ENCODE measurements around the gene KHK.
A peak's percentile ranks its signal among the peaks of the same experiment; 100 is the strongest.

The KHK gene

GRCh38 chr2:27076323-27076722 is 10.2 kb upstream of the KHK start:
- DNase-seq (ENCODE audit: low read depth, low spot score): no peak
- TF ChIP-seq EZH2 (IDR thresholded peaks at IDR 0.05) (no peak), FOXP2 (optimal IDR thresholded peaks at IDR 0.05; ENCODE audit: control extremely low read depth, extremely low read length, insufficient read depth) (no peak), POLR2AphosphoS5 (IDR thresholded peaks at IDR 0.05; ENCODE audit: borderline replicate concordance, low read depth, low read length) (no peak)
- peak overlapping the region; percentile 67 for H3K27ac ChIP-seq
- no peak overlapping the region for H3K9ac ChIP-seq (ENCODE audit: insufficient read length)
- no peak overlapping the region for H3K4me3 ChIP-seq
- H3K9me3 ChIP-seq (ENCODE audit: low read depth, low read length): no peaks in the 10 kb centered on the region; the same call in 1 of the 2 replicates
- H3K36me3 ChIP-seq (ENCODE audit: insufficient read depth, low read length): peaks cover under 1% of the 10 kb centered on the region; the same call in 1 of the 2 replicates

GRCh38 chr2:27077231-27077630 is 9.3 kb upstream of the KHK start:
- DNase-seq (ENCODE audit: low read depth, low spot score): no peak
- Histone ChIP-seq H3K27ac (peak overlapping the region; percentile 92), H3K9ac (ENCODE audit: insufficient read length) (no peak overlapping the region), H3K4me3 (no peak overlapping the region), H3K36me3 (ENCODE audit: insufficient read depth, low read length) (peaks cover 9% of the 10 kb centered on the region; the same call in 1 of the 2 replicates), H3K9me3 (ENCODE audit: low read depth, low read length) (no peaks in the 10 kb centered on the region; the same call in 1 of the 2 replicates)
- no peak for TF ChIP-seq FOXP2 (optimal IDR thresholded peaks at IDR 0.05; ENCODE audit: control extremely low read depth, extremely low read length, insufficient read depth)
- TF ChIP-seq POLR2AphosphoS5 (IDR thresholded peaks at IDR 0.05; ENCODE audit: borderline replicate concordance, low read depth, low read length): no peak
- no peak for TF ChIP-seq EZH2 (IDR thresholded peaks at IDR 0.05)

GRCh38 chr2:27078267-27079194 is 8.0 kb upstream of the KHK start, which contains the start of gene EMILIN1:
TSS of gene EMILIN1 (plus strand) at chr2:27078615. CDS start at chr2:27079066, 451 bp downstream.
- TF ChIP-seq POLR2AphosphoS5 (IDR thresholded peaks at IDR 0.05; ENCODE audit: borderline replicate concordance, low read depth, low read length) (peak; percentile 41), EZH2 (IDR thresholded peaks at IDR 0.05) (no peak)
- Histone ChIP-seq H3K9me3 (ENCODE audit: low read depth, low read length) (no peaks in the 10 kb centered on the region), H3K4me3 (peak within 1 kb of the TSS; percentile 86), H3K9ac (ENCODE audit: insufficient read length) (peak within 1 kb of the TSS; percentile 93), H3K27ac (peak within 1 kb of the TSS; percentile 92), H3K36me3 (ENCODE audit: insufficient read depth, low read length) (peaks cover 17% of the 10 kb centered on the region; the same call in 1 of the 2 replicates)
- DNase-seq (ENCODE audit: low read depth, low spot score): no peak

GRCh38 chr2:27079233-27080139 is 7.1 kb upstream of the KHK start:
- H3K4me3 ChIP-seq: peak overlapping the region; percentile 86

GRCh38 chr2:27080140-27080469 is 6.5 kb upstream of the KHK start:
- DNase-seq (ENCODE audit: low read depth, low spot score): no peak
- Histone ChIP-seq H3K9me3 (ENCODE audit: low read depth, low read length) (no peaks in the 10 kb centered on the region), H3K27ac (peak overlapping the region; percentile 92), H3K4me3 (peak overlapping the region; percentile 86), H3K36me3 (ENCODE audit: insufficient read depth, low read length) (peaks cover 17% of the 10 kb centered on the region; the same call in 1 of the 2 replicates), H3K9ac (ENCODE audit: insufficient read length) (peak overlapping the region; percentile 93)
- TF ChIP-seq POLR2AphosphoS5 (IDR thresholded peaks at IDR 0.05; ENCODE audit: borderline replicate concordance, low read depth, low read length): no peak
- TF ChIP-seq EZH2 (IDR thresholded peaks at IDR 0.05): no peak
- TF ChIP-seq FOXP2 (optimal IDR thresholded peaks at IDR 0.05; ENCODE audit: control extremely low read depth, extremely low read length, insufficient read depth): no peak

More at GRCh38 chr2:27079233-27080139, 7.1 kb upstream of the KHK start:
- Histone ChIP-seq H3K36me3 (ENCODE audit: insufficient read depth, low read length) (peaks cover 17% of the 10 kb centered on the region; the same call in 1 of the 2 replicates), H3K27ac (peak overlapping the region; percentile 92), H3K9me3 (ENCODE audit: low read depth, low read length) (no peaks in the 10 kb centered on the region), H3K9ac (ENCODE audit: insufficient read length) (peak overlapping the region; percentile 93)
- TF ChIP-seq POLR2AphosphoS5 (IDR thresholded peaks at IDR 0.05; ENCODE audit: borderline replicate concordance, low read depth, low read length) (no peak), FOXP2 (optimal IDR thresholded peaks at IDR 0.05; ENCODE audit: control extremely low read depth, extremely low read length, insufficient read depth) (no peak), EZH2 (IDR thresholded peaks at IDR 0.05) (no peak)
- DNase-seq (ENCODE audit: low read depth, low spot score): no peak

- Histone ChIP-seq H3K36me3 (ENCODE audit: insufficient read depth, low read length) (peaks cover 17% of the 10 kb centered on the region; the same call in 1 of the 2 replicates), H3K9me3 (ENCODE audit: low read depth, low read length) (no peaks in the 10 kb centered on the region), H3K9ac (ENCODE audit: insufficient read length) (peak overlapping the region; percentile 93), H3K4me3 (peak overlapping the region; percentile 86), H3K27ac (peak overlapping the region; percentile 92)
- TF ChIP-seq FOXP2 (optimal IDR thresholded peaks at IDR 0.05; ENCODE audit: control extremely low read depth, extremely low read length, insufficient read depth) (no peak), EZH2 (IDR thresholded peaks at IDR 0.05) (no peak), POLR2AphosphoS5 (IDR thresholded peaks at IDR 0.05; ENCODE audit: borderline replicate concordance, low read depth, low read length) (no peak)
- DNase-seq (ENCODE audit: low read depth, low spot score): no peak
Measured at GRCh38 chr2:27080603-27080936, 6.0 kb upstream of the KHK start.

- Histone ChIP-seq H3K9ac (ENCODE audit: insufficient read length) (no peak overlapping the region), H3K9me3 (ENCODE audit: low read depth, low read length) (no peaks in the 10 kb centered on the region), H3K27ac (peak overlapping the region; percentile 86; the same call in 1 of the 2 replicates), H3K4me3 (no peak overlapping the region; the same call in 1 of the 2 replicates), H3K36me3 (ENCODE audit: insufficient read depth, low read length) (peaks cover 17% of the 10 kb centered on the region; the same call in 1 of the 2 replicates)
- TF ChIP-seq POLR2AphosphoS5 (IDR thresholded peaks at IDR 0.05; ENCODE audit: borderline replicate concordance, low read depth, low read length) (no peak), FOXP2 (optimal IDR thresholded peaks at IDR 0.05; ENCODE audit: control extremely low read depth, extremely low read length, insufficient read depth) (no peak), EZH2 (IDR thresholded peaks at IDR 0.05) (no peak)
- DNase-seq (ENCODE audit: low read depth, low spot score): no peak
Measured at GRCh38 chr2:27081984-27082772, 4.4 kb upstream of the KHK start.
